GM12801 (cell line): ENCODE measurements around the gene BRF1.

Source experiments
- TF ChIP-seq, protein P1 (sequence below): IDR thresholded peaks from one replicate; pipeline ENCODE4 v1.5.1; 2011; ENCODE audit warnings: control low read depth; ENCODE audit not compliant: insufficient read length; ENCODE audit errors: extremely low read depth

BRF1 gene

GRCh38 chr14:105228562-105228961 is 72.2 kb downstream of the BRF1 start:
- TF ChIP-seq, protein P1, sequence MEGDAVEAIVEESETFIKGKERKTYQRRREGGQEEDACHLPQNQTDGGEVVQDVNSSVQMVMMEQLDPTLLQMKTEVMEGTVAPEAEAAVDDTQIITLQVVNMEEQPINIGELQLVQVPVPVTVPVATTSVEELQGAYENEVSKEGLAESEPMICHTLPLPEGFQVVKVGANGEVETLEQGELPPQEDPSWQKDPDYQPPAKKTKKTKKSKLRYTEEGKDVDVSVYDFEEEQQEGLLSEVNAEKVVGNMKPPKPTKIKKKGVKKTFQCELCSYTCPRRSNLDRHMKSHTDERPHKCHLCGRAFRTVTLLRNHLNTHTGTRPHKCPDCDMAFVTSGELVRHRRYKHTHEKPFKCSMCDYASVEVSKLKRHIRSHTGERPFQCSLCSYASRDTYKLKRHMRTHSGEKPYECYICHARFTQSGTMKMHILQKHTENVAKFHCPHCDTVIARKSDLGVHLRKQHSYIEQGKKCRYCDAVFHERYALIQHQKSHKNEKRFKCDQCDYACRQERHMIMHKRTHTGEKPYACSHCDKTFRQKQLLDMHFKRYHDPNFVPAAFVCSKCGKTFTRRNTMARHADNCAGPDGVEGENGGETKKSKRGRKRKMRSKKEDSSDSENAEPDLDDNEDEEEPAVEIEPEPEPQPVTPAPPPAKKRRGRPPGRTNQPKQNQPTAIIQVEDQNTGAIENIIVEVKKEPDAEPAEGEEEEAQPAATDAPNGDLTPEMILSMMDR = no peak

GRCh38 chr14:105227346-105227745 is 73.5 kb downstream of the BRF1 start:
- TF ChIP-seq, protein P1 = no peak

- TF ChIP-seq, protein P1 = no peak
Observed at GRCh38 chr14:105226198-105226597, 74.6 kb downstream of the BRF1 start.

- TF ChIP-seq, protein P1 = no peak
Observed at GRCh38 chr14:105224845-105225570, 75.8 kb downstream of the BRF1 start.

- TF ChIP-seq, protein P1 = no peak
Observed at GRCh38 chr14:105223770-105224544, 76.8 kb downstream of the BRF1 start.

DNA sequence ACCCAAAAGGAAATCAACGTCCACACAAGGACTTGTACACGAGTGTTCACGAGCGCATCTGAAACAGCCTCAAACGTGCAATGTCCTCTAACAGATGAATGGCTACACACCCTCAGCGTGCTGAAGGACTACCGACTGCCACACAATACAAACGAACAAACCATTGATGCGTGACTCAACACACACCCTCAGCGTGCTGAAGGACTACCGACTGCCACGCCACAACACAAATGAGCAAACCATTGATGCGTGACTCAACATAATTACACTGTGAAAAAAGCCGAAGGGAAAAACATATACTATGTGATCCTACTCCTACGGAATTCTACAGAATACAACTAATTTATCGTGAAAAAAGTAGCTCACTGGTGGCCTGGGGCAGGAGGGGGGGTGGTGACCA is 77.5 kb downstream of the BRF1 start:
- TF ChIP-seq, protein P1 = no peak

- TF ChIP-seq, protein P1 = no peak
Observed at GRCh38 chr14:105221598-105222178, 79.1 kb downstream of the BRF1 start.
